Activated CD8-positive, alpha-beta T cell treated with anti-CD3 and anti-CD28 coated beads for 36 hours (primary cell): Measurements from ENCODE around the gene PLXNB2. TPM values are rescaled to one million over a fixed set of nuclear protein-coding genes. Genes with fewer than 3 reads are reported as not detected.

Experiments
- ATAC-seq: fragments of 200-7000 bp; cut with Tn5 transposase; one replicate; pipeline ENCODE4 v1.10.0; 2021; ENCODE audit warnings: mild to moderate bottlenecking, moderate library complexity
- CTCF ChIA-PET: fragments of 350-600 bp; sonication (Branson Sonifier 250); formaldehyde crosslinking; loops from one replicate; lab custom pipeline; 2021; ENCODE audit warnings: antibody characterized with exemption; lab: Charles Lee
- POLR2A ChIA-PET: fragments of 350-600 bp; sonication (Branson Sonifier 250); formaldehyde crosslinking; loops from one replicate; lab custom pipeline; 2021; ENCODE audit warnings: antibody characterized with exemption; lab: Charles Lee
- DNase-seq: peaks from one replicate; pipeline ENCODE4 v3.0.0-alpha.2; 2020
- H3K27ac Mint-ChIP-seq: one replicate; pipeline ENCODE4 v1.8.0; 2021; ENCODE audit warnings: mild to moderate bottlenecking, mixed read lengths
- H3K27me3 Mint-ChIP-seq: one replicate; pipeline ENCODE4 v1.8.0; 2021; ENCODE audit warnings: mixed read lengths
- H3K36me3 Mint-ChIP-seq: one replicate; pipeline ENCODE4 v1.8.0; 2021; ENCODE audit warnings: low read depth, mixed read lengths
- H3K4me1 Mint-ChIP-seq: one replicate; pipeline ENCODE4 v1.8.0; 2021; ENCODE audit warnings: low read depth, mixed read lengths
- H3K4me3 Mint-ChIP-seq: one replicate; pipeline ENCODE4 v1.8.0; 2021; ENCODE audit warnings: mild to moderate bottlenecking, moderate library complexity, mixed read lengths
- H3K9me3 Mint-ChIP-seq: one replicate; pipeline ENCODE4 v1.8.0; 2021; ENCODE audit warnings: mixed read lengths
- intact Hi-C: fragments of 100-400 bp; cut with micrococcal nuclease; formaldehyde crosslinking; loops from one replicate; pipeline ENCODE4 v1.10.0; 2022
- total RNA-seq, 2 experiments: library from RNA; stranded (reverse); gene quantifications; one replicate each; pipeline ENCODE4 v1.2.3, GENCODE V29; 2021
- TF ChIP-seq, protein P1 (sequence below): fragments of 200-600 bp; IDR thresholded peaks from one replicate; pipeline ENCODE4 v1.8.0; 2022; ENCODE audit warnings: antibody characterized with exemption, mild to moderate bottlenecking

Gene PLXNB2
- total RNA-seq, 2 experiments from 2014 or later: 22.1 to 26.4 TPM

GRCh38 chr22:50347157-50347556, 39.7 kb upstream of the PLXNB2 start:
- no peak for ATAC-seq
- no peaks in the 10 kb centered on the region for H3K27me3 Mint-ChIP-seq
- TF ChIP-seq, protein P1, sequence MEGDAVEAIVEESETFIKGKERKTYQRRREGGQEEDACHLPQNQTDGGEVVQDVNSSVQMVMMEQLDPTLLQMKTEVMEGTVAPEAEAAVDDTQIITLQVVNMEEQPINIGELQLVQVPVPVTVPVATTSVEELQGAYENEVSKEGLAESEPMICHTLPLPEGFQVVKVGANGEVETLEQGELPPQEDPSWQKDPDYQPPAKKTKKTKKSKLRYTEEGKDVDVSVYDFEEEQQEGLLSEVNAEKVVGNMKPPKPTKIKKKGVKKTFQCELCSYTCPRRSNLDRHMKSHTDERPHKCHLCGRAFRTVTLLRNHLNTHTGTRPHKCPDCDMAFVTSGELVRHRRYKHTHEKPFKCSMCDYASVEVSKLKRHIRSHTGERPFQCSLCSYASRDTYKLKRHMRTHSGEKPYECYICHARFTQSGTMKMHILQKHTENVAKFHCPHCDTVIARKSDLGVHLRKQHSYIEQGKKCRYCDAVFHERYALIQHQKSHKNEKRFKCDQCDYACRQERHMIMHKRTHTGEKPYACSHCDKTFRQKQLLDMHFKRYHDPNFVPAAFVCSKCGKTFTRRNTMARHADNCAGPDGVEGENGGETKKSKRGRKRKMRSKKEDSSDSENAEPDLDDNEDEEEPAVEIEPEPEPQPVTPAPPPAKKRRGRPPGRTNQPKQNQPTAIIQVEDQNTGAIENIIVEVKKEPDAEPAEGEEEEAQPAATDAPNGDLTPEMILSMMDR: no peak
- H3K4me1 Mint-ChIP-seq: peaks cover 5% of the 10 kb centered on the region
- H3K4me3 Mint-ChIP-seq: no peak overlapping the region
- H3K9me3 Mint-ChIP-seq: no peaks in the 10 kb centered on the region
- H3K27ac Mint-ChIP-seq: no peak overlapping the region
- intact Hi-C loops: no loop called here
- DNase-seq: no peak
- POLR2A ChIA-PET: no interaction called here
- peaks cover 6% of the 10 kb centered on the region for H3K36me3 Mint-ChIP-seq
- CTCF ChIA-PET: no interaction called here

DNA sequence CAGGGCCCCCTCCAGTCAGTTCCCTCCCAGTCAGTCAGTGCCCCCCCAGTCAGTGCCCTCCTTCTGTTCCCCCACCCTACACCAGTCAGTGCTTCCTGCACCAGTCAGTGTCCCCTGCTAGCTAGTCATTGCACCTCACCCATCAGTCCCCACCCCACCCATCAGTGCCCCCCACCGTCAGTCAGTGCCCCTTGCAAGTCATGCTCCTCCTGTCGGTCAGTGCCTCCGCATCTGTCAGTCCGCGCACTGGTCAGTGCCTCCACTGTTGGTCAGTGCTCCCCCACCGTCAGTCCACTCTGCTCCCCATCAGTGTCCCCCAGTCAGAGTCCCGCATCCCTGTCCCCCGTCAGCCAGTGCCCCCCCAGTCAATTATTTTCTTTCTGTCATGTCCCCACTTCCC, 39.0 kb upstream of the PLXNB2 start:
- TF ChIP-seq, protein P1: no peak
- Mint-ChIP-seq H3K27ac (no peak overlapping the region), H3K4me1 (peaks cover 9% of the 10 kb centered on the region), H3K36me3 (peaks cover 3% of the 10 kb centered on the region), H3K9me3 (no peaks in the 10 kb centered on the region), H3K4me3 (no peak overlapping the region), H3K27me3 (no peaks in the 10 kb centered on the region)
- no peak for ATAC-seq
- no peak for DNase-seq
- intact Hi-C loops: no loop called here
- ChIA-PET CTCF (no interaction called here), POLR2A (no interaction called here)

GRCh38 chr22:50343541-50343935, 36.1 kb upstream of the PLXNB2 start:
- Mint-ChIP-seq H3K4me1 (peaks cover 13% of the 10 kb centered on the region), H3K27me3 (no peaks in the 10 kb centered on the region), H3K4me3 (peak overlapping the region; percentile 50), H3K27ac (no peak overlapping the region), H3K9me3 (no peaks in the 10 kb centered on the region), H3K36me3 (no peaks in the 10 kb centered on the region)
- ChIA-PET CTCF (interaction anchor here (0.6 kb wide), 1 partner anchor 232 kb away, joined by 3 read pairs; no protein-coding TSS in a partner anchor), POLR2A (no interaction called here)
- intact Hi-C loops: loop anchor here (5.0 kb wide), 2 partner anchors 71 to 91 kb away; partner anchors contain the start of genes HDAC10 and MAPK11
- no peak for ATAC-seq
- DNase-seq: peak; percentile 27
- TF ChIP-seq, protein P1: no peak

DNA sequence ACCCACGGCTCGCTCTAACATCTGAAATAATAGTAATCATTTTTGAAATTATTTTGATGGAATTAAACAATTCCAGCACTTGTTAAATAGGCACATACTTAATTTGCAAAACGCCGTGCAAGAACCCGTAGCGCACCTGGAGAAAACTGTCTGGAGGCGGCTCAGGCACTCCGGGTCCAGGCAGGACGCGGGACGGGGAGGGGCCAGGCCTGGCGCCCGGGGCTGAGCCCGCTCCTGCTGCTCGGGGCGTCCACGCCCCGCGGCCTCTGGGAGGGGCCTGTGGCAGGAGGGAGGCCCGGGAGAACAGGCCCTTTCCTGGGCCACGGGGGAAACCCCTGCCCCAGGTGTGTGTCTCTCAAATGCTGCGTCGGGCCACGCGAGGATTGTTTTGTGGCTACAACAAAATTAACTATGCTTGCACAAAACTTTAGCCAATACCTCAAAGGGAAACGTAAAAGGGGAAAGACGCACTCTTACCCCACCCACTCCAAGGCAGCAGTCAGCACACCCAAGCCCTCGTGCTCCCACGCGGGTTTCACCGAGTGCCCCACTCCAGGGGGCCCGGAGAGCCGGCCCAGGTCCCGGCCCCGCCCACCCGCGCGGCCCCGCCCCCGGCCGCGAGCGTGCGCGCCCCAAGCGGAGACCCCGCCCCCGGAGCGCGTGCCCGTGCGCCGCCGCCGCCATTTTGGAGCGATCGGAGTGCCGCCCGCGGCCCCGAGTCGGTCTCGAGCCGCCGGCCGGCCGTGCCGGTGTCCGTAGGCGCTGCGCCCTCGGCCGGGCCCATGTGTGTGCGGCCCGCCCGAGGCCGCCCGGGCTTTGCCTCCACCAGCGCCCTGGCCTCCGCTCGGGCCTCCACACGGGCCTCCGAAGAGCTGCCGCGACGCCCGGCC, 35.5 kb upstream of the PLXNB2 start, which contains the start of gene PPP6R2:
Gene PPP6R2, plus strand, starts transcription at position 677 of the 890 bp plus-strand sequence. CDS start 50,582 bp downstream, outside the sequence.
- Mint-ChIP-seq H3K36me3 (no peaks in the 10 kb centered on the region), H3K27me3 (no peaks in the 10 kb centered on the region), H3K4me3 (peak within 1 kb of the TSS; percentile 75), H3K9me3 (no peaks in the 10 kb centered on the region), H3K27ac (peak within 1 kb of the TSS; percentile 86), H3K4me1 (peaks cover 13% of the 10 kb centered on the region)
- DNase-seq (peak; percentile 88), ATAC-seq (peak; percentile 81)
- intact Hi-C loops: loop anchor here (5.0 kb wide), 2 partner anchors 71 to 91 kb away; partner anchors contain the start of genes HDAC10 and MAPK11
- TF ChIP-seq, protein P1: peak; percentile 46
- ChIA-PET CTCF (interaction anchor here (0.6 to 2.7 kb wide), 18 partner anchors 8 to 232 kb away, joined by 3 to 37 read pairs (median 7); partner anchors contain the start of genes DENND6B, HDAC10 and SCO2), POLR2A (interaction anchor here (1.0 to 2.1 kb wide), 6 partner anchors 15 to 231 kb away, joined by 3 to 7 read pairs (median 4); partner anchors contain the start of genes HDAC10 and TUBGCP6)
